Esophagus muscularis mucosa (tissue), 4 donors: ENCODE results near the gene SREBF2. TPM values are rescaled to one million over a fixed set of nuclear protein-coding genes. Genes with fewer than 3 reads are reported as not detected.

Experiments used
- DNase-seq: peaks from one replicate; pipeline ENCODE4 v3.0.0-alpha.2; 2017; ENCODE audit errors: extremely low spot score
- H3K27ac ChIP-seq, 4 donors: fragments of 200-600 bp; sonication (generic); replicated peaks in 1 of 4; 1 replicate in 3 of 4; 2 replicates in 1 of 4; pipeline ENCODE4 v1.5.1; 2016 to 2019; ENCODE audit warnings: mild to moderate bottlenecking in 1 of 4
- H3K27me3 ChIP-seq, 4 donors: fragments of 200-600 bp; sonication (generic); one replicate each; pipeline versions ENCODE4 v1.5.1 to v1.6.0; 2016 to 2019
- H3K36me3 ChIP-seq, 4 donors: fragments of 200-600 bp; sonication (generic); one replicate each; pipeline ENCODE4 v1.5.1; 2016 to 2019
- H3K4me1 ChIP-seq, 4 donors: fragments of 200-600 bp; sonication (generic); one replicate each; pipeline ENCODE4 v1.5.1; 2016 to 2019
- H3K4me3 ChIP-seq, 4 donors: fragments of 200-600 bp; sonication (generic); 1 replicate in 2 of 4; 2 replicates in 2 of 4; pipeline ENCODE4 v1.5.1; 2016 to 2019; ENCODE audit warnings: mild to moderate bottlenecking in 4 of 4, moderate library complexity in 1 of 4
- H3K9me3 ChIP-seq, 4 donors: fragments of 200-600 bp; sonication (generic); 1 replicate in 3 of 4; 2 replicates in 1 of 4; pipeline ENCODE4 v1.5.1; 2016 to 2019
- CTCF ChIP-seq, 3 experiments: fragments of 200-600 bp in 2 of 3; fragments of 450-650 bp in 1 of 3; sonication (generic) in 2 of 3; IDR thresholded peaks; one replicate each; pipeline ENCODE4 v1.5.1; 2017 to 2019; ENCODE audit warnings: antibody characterized with exemption in 3 of 3, mild to moderate bottlenecking in 2 of 3, moderate library complexity in 1 of 3
- EP300 ChIP-seq: sonication (generic); formaldehyde crosslinking; IDR thresholded peaks from one replicate; pipeline ENCODE4 v1.6.1; 2017; ENCODE audit warnings: antibody characterized with exemption
- POLR2A ChIP-seq: fragments of 450-650 bp; IDR thresholded peaks from one replicate; pipeline ENCODE4 v1.6.1; 2017; ENCODE audit warnings: antibody characterized with exemption, moderate library complexity, mild to moderate bottlenecking, low read depth
- POLR2AphosphoS5 ChIP-seq, 2 donors: sonication (generic); formaldehyde crosslinking; IDR thresholded peaks; one replicate each; pipeline ENCODE4 v1.6.1; 2017; ENCODE audit warnings: antibody characterized with exemption in 2 of 2
- WGBS: methylation state at CpG from one replicate; pipeline ENCODE4 v1.1.5; 2018; 5-methylcytosine and 5-hydroxymethylcytosine counted together
- intact Hi-C: fragments of 100-400 bp; cut with DNase I; formaldehyde crosslinking; loops from one replicate; pipeline ENCODE4 v1.15.1; 2023
- total RNA-seq, 4 donors: library from RNA; depleted of rRNA; stranded (reverse); fragments of >200 nt; gene quantifications; one replicate each; pipeline versions ENCODE4 v1.1.0 to v1.2.1, GENCODE V29; 2016

Gene SREBF2
- total RNA-seq, 4 donors from 2014 or later: 56.4 to 97.7 (median 57.2) TPM

DNA sequence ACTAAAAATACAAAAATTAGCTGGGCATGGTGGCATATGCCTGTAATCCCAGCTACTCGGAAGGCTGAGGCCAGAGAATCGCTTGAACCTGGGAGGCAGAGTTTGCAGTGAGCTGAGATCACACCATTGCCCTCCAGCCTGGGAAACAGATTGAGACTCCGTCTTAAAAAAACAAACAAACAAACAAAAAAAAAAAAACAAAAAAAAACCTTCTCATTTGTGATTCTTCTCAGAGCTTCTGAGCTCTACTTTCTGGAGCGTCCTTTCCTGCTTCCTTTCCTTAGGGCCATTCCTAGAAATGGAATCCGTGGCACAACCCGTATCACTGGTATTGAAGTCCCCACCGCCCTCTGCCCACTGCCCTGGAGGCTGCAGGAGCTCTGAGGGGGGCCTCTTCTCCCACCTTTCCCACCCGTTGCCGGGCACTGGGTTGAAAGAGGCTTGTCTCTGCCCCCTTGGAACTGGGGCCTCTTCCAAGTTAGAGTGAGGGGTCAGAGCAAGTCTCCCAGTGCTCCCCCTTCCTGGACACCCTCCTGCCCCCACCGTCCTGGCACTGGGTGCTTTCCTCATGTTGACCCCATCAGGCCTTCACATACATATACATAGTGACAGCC, 83.9 kb downstream of the SREBF2 start:
- no peak overlapping the region for H3K27ac ChIP-seq
- H3K4me1 ChIP-seq: peaks cover 27 to 46% (median 39%) of the 10 kb centered on the region in 4 donors
- H3K36me3 ChIP-seq: no peaks in the 10 kb centered on the region
- intact Hi-C loops: no loop called here
- peaks cover 18 to 92% (median 54%) of the 10 kb centered on the region in 4 donors for H3K27me3 ChIP-seq
- TF ChIP-seq POLR2AphosphoS5 (IDR thresholded peaks at IDR 0.05) (no peak), POLR2A (no peak), CTCF (IDR thresholded peaks at IDR 0.05) (no peak), EP300 (no peak)
- 64% methylated on average over 10 of the region's 10 CpGs for WGBS
- DNase-seq: no peak
- no peaks in the 10 kb centered on the region for H3K9me3 ChIP-seq
- no peak overlapping the region for H3K4me3 ChIP-seq

DNA sequence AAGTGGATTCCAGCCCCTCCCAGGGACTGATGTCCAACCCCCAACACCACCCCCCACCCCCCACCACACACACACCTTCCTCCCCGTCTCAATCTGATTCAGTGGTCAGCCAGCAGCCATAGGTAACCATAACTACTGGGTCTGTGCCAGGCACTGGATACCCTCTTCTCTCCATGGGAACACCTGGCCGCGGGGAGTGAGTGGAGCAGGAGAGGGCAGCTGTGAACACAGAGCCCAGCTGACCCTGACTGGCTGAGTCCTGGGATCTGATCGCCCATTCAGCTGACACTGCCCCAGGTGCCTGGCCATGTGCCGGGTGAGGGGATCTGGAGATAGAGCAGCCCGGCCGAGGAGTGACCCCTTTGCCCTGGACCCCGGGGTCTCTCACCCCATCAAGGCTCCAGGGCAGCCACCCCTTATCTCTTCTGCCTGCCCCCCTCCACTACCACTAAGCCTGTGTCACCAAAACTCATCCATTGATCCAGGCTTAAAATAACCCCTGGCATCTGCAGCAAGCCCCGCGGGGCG, 84.5 kb downstream of the SREBF2 start:
- intact Hi-C loops: no loop called here
- Histone ChIP-seq H3K36me3 (no peaks in the 10 kb centered on the region), H3K27me3 (peaks cover 18 to 86% (median 48%) of the 10 kb centered on the region in 4 donors), H3K4me3 (no peak overlapping the region), H3K9me3 (no peaks in the 10 kb centered on the region), H3K27ac (no peak overlapping the region), H3K4me1 (peaks cover 27 to 46% (median 39%) of the 10 kb centered on the region in 4 donors)
- TF ChIP-seq CTCF (IDR thresholded peaks at IDR 0.05) (no peak), POLR2AphosphoS5 (IDR thresholded peaks at IDR 0.05) (no peak), POLR2A (no peak), EP300 (no peak)
- 82% methylated on average over 9 of the region's 11 CpGs for WGBS
- no peak for DNase-seq

GRCh38 chr22:41917903-41918791, 85.2 kb downstream of the SREBF2 start:
- Histone ChIP-seq H3K36me3 (no peaks in the 10 kb centered on the region), H3K4me3 (no peak overlapping the region), H3K9me3 (no peaks in the 10 kb centered on the region), H3K27me3 (peaks cover 15 to 84% (median 43%) of the 10 kb centered on the region in 4 donors), H3K27ac (no peak overlapping the region), H3K4me1 (peaks cover 27 to 46% (median 39%) of the 10 kb centered on the region in 4 donors)
- intact Hi-C loops: no loop called here
- TF ChIP-seq EP300: no peak
- TF ChIP-seq CTCF (IDR thresholded peaks at IDR 0.05): no peak
- TF ChIP-seq POLR2A: no peak
- no peak for TF ChIP-seq POLR2AphosphoS5 (IDR thresholded peaks at IDR 0.05)
- WGBS: 80% methylated on average over 22 of the region's 23 CpGs
- DNase-seq: no peak

DNA sequence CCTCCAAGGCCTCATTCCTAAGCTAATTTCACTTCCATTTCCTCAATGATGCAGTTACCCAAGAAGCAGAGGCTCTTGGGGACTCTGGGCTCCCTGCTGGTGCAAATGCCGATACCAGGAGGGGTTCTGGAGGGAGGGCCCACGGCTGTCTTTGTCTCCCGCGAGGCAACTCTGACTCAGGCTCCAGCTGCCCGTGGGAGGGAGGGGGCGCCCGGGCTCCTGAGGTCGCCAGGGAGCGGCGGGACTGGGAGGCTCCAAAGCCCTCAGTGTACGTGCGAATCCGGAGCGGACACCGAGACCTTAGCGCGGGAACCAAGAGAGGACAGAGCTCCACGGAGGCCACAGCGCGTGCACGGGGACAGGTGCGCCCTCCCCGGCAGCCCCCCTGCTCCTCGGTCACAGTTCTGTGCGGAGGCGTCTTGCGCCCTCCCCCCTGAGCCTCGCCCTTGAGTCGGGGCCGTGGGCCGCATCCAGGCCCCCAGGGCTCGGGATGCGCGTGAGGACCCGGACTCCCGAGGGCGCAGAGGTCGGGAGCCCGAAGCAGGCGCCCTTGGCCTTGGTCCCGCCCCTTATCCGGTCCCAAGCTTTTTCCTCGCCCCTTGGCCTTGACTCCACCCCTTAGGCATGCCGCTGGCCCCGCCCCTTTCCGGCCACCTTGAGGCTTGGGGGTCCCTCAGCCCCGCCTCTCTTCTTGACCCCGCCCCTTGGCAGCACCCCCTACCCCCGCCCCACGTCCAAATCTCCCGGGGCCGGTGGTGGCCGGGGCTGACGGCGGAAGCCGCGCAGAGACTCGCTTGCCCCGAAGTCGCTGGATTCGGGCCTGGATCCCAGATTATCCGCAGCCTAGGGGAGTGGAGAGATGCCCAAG, 86.7 kb downstream of the SREBF2 start:
- intact Hi-C loops: no loop called here
- Histone ChIP-seq H3K27me3 (peaks cover 12 to 76% (median 31%) of the 10 kb centered on the region in 4 donors), H3K4me3 (peak overlapping the region; percentile 54 to 60 (median 58)), H3K9me3 (no peaks in the 10 kb centered on the region), H3K4me1 (peaks cover 27 to 38% (median 29%) of the 10 kb centered on the region in 4 donors), H3K36me3 (no peaks in the 10 kb centered on the region), H3K27ac (no peak overlapping the region)
- no peak for DNase-seq
- TF ChIP-seq EP300 (no peak), POLR2AphosphoS5 (IDR thresholded peaks at IDR 0.05) (no peak), POLR2A (no peak), CTCF (IDR thresholded peaks at IDR 0.05) (no peak)
- WGBS: 6% methylated on average over 20 of the region's 62 CpGs
